GM19025 (cell line): Measurements from ENCODE around the gene CIB1.

Source experiments
- ATAC-seq: cut with Tn5 transposase; IDR thresholded peaks from one replicate; pipeline ENCODE4 v1.9.1; 2021; ENCODE audit warnings: mild to moderate bottlenecking, low read depth, moderate library complexity; ENCODE audit not compliant: unreplicated experiment

CIB1 gene

DNA sequence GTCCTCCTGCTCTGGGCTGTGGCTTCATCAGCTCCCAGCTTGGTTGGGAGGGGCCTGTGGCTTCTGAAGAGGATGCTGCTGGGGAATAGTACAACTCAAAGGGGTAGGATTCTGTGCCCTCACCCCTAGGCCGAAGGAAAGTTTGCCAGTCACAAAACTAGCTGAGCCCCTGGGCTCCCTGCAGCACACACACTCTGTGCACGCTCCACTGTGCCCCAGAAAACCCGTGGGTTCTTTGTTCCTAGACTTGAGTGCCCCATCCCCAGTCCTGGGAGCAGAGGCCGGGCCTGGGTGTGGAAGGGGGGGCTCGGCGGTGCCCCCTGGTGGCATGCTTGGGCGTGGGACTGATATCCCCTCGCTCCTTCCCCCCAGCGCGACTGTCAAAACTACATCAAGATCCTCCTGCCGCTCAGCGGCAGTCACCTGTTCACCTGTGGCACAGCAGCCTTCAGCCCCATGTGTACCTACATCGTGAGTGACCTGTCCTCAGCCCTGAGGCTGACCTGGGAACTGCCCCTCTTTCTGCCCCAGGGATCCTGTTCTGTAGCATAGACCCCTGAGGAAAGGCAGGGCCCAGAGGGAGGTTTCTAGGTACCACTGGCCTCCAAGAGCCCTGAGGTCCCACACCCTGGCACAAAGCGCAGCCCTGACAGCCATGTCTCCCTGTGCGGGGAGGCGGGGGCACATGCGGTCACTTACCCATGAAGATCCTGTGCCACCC, 14.2 kb downstream of the CIB1 start:
- no peak for ATAC-seq

DNA sequence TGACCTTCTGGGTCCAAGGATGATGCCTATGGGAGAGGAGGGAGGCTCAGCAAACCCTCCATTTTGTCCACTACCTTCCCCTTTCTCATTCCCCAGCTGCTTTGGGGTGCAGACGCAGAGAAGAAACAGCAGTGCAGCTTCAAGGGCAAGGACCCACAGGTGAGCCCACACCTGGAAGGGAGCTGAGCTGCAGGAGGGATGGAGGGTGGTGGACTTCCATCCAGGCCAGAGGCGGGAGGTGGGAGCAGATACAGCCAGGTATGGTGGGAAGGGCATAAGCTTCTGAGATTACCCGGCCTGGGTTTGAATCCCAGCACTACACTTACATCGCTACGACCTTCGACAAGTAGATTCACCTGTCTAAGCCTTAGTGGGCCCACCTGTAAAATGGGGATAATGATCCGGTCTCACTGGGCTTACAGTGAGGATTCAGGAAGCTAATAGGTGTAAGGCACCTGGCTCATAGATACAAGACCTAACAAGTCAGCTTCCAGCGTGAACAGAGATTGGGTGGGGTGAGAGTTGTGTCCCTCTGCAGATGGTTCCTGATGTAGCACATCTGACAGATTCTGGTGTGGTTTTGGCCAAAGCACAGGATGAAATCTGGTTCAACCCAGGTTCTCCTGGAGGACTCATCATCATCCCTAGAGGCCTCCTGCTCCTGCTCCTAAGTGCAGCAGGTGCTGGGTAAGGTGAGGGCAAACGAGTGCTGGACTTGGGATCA, 15.9 kb downstream of the CIB1 start:
- ATAC-seq, result no peak

DNA sequence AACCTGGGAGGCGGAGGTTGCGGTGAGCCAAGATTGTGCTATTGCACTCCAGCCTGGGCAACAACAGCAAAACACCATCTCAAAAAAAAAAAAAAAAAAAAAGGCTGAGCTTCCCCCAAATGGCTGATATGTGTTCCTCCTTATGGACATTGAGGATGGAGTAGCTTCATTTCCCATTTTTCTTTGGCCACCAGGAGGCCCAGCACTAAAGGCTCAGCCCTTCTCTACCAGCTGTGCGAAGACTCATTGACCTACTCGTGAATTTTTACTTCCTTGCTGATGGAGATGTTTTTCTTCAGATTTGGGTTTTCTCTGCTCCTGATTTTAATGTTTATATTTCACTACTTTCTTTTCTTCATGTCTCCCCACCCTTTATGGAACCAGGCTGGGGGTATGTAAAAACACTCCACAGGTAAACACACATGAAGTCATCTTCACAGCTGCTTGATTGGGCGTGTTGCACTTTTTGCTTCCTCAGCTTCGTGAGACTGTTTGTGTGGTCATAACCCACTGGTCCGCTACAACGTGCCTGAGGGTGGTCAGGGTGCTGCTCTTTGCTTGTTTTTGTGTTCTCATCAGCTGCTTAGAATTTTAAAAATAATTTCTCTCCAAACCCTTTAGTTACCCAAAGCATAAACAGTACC, 19.1 kb downstream of the CIB1 start:
- no peak for ATAC-seq

DNA sequence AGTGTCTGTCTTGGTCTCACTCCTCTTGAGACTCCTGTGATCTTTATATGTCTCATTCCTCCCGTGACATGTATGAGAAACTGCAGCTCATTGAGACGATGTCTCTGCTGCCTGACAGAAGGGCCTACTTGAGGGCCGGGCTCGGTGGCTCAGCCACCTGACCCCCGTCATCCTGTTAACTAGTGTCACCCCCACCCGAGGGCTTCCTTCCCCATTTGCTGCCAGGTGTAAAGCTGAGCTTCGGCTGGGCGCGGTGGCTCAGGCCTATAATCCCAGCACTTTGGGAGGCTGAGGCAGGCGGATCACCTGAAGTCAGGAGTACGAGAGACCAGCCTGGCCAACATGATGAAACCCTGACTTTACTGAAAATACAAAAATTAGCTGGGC, 19.9 kb downstream of the CIB1 start:
- no peak for ATAC-seq

DNA sequence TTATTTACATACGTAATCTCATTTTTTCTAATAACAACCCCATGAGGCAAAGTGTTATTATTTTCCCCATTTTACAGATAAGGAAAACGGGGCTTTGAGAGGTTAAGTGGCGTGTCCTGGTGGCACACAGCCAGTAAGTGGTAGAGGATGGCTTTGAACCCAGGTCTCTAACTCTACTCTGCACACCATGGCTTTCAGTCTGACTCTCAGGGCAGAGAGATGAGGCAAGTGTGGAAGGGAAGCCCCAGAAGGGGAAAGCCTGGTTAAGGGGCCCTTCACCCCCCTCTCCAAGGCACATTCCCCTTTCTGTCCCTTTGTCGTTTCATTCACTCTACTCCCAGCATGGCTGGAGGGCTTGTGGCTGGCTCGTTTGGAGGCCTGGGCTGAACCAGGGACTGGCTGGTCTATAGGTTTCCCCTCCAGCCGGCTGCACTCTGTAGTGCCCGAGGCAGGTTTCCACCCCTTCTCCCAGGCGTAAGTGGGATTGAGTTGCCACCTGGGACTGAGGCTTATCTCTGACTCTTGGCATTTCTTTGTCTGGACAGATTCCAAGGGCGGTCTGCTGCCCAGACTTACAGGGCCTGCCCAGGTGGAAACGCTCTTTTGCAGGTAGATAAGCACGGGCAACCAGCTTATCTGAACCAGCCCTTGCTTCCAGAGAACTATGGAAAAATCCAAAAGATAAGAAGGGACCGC, 20.5 kb downstream of the CIB1 start:
- ATAC-seq, result no peak

DNA sequence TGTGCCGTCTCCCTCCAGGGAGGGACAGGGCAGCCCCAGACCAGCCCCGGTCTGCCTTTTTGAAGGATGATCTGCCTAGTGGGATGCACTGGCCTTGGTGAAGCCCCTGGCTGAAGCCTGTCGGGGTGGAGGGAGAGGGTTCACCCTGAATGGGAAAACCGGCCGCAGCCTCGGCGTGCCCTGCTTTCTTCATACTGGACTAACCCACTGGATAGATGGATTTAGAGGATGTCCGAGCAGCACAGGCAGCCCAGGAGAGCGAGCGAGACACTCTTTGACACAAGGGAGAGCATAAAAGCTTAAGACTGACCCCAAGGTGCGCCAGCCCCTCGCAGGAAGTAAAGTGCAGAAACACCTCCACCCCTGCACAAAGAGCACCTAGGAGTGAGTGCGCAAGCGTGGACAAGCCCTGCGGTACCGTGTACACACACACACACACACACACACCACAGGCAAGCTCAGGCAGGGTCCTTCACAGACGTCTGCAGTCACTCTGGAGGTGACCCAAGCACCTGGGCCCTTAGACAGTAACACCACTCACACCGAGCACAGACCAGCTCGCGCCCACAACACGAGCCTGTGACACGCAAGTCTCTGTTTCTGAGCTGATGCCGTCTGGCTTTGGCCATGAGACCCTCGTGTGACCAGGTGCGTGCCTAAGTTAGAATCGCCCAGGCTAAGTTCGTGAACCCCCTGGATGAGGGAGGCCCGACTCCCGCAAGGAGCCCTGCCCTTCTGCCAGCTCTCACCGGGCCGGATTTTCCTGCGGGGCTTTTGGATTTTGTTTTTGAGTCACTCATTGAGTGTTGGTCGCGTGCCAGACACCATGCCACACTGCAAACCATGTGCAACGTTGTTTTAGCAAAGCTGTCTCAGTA, 21.3 kb downstream of the CIB1 start:
- ATAC-seq, result no peak

DNA sequence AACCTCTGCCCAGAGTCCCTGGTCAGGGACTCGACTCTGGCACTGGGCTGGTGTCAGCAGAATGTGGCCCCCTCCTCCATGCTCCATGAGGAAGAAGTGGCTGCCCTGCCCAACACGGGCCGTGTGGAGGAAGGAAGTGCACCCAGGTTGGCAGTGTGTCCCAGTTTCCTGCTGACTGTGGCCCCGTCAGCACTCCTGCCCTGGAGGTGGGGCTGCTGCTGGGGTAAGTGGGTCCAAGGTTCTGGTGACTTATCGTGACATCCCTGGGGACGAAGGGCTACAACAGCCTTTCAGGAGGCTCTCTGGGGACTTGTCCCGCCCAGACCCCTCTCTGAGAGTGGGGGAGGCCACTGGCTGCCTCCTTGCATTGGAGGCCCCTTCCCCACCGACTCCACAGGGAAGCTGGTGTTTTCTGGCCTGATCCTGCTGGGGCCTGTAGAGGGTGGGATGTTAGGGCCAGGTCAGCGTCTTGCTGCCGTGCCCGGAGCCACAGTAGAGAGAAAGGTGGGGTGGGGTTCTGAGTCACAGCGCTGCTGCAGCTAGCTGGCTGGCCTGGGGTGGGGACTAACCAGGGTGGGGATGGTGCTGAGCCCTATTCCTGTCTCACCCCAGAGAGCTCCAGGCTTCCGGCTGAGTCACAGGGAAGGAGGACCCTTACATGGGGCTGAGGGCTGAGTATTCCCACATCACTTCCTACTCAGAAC, 22.1 kb downstream of the CIB1 start:
- ATAC-seq, result no peak

DNA sequence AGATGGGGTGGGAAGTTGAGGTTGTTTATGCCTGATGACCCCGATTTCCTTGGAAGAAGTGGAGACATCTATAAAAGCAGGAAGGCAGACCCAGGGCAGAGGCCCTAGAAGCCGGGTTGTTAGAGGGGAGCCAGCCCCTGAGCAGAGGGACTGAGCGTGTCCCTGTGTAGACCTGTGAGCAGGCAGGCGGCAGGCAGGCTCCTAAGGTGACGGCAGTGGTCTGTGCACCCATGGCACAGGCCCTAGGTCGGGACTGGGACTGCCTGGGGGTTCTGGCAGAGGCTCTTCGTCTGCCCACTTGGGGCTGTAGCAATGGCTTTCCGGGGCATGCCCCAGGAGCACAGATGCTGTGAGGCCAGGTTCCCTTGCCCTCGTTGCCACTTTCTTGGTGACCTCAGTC, 22.7 kb downstream of the CIB1 start:
- no peak for ATAC-seq

DNA sequence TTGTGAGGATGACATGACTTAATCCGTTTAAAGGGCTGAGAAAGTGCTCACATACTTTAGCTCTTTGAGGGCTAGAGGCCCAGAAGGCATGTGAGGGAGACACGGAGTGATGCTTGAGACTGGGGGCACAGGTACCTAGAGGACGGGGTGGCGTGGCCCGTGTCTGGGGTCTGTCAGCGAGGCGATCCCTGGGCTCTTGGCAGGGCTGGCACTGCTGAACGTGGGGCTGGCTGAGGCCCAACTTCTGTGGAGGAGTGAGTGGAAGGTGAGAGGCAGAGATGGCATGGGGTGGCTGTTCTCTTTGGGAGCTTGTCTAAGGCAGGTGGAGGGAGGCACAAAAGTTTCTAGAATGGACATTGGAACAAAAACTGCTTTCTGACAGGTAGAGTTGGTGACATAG, 23.1 kb downstream of the CIB1 start:
- ATAC-seq, result no peak

DNA sequence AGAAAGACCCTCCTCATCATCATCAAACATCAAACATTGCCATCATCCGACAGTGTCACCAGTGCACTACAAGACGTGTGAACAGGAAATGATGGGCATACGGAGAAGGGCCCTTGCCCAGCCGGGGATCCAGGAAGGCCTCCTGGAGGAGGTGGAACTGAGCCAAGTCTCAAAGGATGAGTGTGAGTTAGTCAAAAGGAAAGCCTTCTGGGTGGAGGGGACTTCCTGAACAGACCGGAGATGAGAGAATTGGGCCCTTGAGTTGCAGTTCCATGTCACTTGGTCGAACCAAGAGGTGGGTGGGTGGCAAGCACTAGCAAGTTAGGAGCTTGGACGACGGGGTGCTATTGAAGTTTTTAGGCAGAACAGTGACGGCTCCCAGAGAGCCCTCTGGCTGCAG, 24.1 kb downstream of the CIB1 start:
- ATAC-seq, result peak; percentile 48

DNA sequence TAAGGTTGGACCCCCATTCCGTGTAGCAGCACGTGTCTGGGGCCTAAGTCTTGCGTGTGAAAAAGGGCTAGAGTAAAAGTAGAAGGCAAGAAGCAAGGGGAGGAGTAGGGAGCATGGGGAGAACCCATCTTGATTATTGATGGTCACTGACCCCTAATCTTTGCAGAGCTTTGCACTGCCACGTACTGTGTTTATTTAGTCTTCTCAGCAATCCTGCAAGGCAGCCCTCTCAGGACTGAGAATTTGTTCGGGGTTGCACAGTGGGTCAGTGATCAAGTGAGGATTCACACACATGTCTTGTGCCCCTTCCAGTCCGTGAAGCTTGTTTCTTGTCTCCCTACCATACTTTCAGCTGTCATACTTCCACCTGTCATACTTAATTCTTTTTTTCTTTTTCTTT, 25.4 kb downstream of the CIB1 start:
- ATAC-seq, result no peak

DNA sequence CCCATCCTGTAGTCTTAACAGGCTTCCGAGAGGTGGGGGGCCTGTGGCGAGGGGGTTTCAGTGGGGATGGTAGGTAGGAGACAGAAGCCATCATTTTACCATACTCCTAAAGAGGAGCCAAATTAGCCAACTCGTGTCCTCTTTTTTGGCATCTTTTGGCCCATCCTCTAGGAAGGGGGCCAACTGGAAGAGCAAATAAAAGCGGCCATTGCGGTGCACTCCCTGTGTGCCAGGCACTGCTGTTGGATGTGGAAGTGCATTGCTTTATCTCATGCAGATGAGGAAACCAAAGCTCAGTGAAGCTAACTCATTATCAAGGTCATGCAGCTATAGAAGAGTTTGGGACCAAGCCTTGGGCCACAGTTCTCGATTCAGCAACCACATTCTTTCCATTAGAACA, 26.5 kb downstream of the CIB1 start:
- no peak for ATAC-seq

DNA sequence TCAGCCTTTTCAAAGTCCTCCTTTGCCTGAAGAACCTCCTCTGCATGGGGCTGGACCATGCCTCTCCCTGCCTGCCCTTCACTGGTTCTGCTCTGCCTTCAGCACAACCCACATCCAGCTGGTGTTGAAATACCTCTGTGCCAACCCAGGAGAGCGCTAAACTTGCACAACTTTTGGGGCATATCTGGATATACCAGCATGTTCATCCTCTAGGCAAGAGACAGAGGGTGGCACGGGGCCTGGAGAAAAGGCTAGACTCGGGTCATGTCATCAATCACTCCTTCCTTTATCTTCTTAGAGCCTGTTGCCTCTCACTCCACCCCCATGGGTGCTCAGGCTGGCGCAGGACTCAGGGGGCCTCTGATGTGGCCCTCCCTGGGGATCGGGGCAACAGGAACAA, 27.9 kb downstream of the CIB1 start:
- no peak for ATAC-seq

DNA sequence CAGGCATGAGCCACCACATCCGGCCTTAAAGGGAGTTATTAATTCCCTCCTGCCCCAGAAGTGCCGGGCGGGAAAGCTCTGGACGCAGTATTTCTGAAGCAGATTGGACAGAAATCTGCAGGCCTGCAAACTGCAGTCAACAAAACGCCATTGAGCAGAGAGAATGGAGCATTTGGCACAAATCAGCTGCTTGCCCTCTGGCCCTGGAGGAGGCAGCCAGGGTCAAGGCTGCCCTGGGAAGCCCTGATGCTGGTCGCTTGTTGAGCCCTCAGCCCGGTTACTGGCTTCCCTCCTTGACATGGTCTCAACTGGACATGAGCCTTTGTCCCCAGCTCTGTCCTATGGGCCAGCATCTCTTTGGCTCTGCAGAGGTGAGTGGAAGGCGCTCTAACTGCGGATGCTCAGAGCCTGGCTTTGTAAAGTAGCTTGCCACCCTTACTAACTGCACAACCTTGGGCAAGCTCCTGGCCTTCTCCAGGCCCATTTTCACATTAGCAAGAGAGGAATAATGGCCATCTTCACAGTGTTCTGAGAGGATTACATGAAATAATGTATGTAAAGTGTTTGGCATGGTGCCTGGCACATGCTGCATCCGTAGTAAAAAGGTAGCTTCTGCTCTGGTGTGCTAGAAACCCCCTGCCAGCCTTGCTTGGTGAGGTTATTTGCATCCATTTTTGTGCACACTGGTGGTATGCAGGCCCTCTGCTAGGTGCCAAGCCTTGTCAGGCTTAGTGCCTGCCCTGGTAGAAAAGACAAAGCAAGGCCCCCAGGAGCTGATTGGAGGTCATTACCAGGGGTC, 28.5 kb downstream of the CIB1 start:
- no peak for ATAC-seq

DNA sequence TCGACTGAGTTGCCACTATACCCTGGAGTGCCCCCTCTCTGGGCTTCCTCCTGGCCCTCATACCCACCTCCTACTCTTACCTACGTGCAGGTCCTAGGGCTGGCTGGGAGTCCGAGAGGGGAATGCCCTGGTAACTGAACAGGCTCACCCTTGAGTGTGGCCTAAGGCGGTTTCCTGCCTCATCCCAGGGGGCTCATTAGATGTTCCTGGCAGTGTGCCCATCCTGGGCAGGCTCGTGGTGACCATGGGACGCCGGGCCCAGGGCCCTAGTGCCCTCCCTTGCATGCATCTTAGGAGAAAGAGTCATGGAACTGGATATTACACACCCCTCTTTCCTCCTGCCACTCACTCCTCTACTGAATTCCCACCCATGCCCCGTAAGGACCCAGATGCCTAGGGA, 29.8 kb downstream of the CIB1 start:
- ATAC-seq, result no peak

DNA sequence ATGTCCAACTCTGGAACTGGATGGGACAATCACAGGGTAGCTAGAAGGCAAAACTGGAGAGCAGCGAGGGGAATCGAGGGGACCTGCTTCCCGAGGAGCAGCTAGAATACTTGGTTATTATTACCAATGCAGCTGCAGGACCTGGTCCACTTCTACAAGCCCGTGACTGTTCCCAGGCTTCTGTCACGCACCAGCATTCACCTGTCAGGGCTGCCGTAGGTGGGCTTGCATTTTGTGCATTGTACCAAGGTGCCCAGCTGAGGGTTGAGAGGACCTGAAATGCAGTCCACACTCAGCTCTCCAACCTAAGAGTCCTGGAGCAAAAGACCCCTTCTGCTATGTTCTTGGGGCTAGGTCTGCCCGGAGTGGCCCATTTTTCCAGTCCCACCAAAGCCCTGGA, 30.3 kb downstream of the CIB1 start:
- no peak for ATAC-seq

DNA sequence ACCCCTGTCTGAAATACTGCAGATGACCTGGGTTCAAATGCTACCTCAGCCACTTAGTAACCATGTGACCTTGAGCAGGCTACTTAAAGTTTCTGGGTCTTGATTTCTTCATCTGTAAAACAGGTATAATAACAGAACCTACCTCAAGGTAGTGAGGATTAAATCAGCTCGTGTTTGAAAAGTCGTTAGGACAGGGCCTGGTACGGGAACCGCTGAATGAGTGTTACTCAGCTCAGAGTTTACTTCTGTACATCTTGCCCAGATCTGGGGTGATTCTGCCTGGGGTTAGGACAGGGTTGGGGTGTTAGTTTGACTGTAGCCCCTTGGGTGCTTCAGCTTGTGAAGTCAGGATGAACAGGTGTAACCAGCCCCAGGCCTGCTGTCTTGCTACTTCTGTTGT, 30.8 kb downstream of the CIB1 start:
- no peak for ATAC-seq

DNA sequence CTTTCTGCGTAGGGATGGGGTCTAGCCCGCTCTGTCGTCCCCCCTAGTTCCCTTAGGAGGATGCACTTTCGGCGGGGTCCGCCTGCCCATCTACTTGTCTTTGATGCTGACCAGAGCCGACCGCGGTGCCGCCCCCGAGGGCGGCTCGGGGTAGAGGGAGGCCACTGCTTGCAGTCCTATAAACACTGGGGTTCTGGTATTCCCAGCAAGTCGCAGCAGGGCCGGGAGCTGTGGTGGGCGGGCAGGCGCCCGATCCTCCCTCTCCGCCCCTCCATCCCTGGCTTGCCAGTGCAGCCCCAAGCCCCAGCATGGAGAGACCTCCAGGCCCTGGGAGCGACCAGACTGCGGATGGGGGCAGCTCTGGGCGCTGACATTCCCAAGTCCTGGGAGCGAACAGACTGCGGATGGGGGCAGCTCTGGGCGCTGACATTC, 31.8 kb downstream of the CIB1 start:
- ATAC-seq, result no peak
